Heart right ventricle (tissue), 16 donors: ENCODE measurements around the gene TTC24. TPM values are rescaled to one million over a fixed set of nuclear protein-coding genes. Genes with fewer than 3 reads are reported as not detected.

ENCODE experiments used
- ATAC-seq, 8 donors: fragments of 200-7000 bp; cut with Tn5 transposase; one replicate each; pipeline ENCODE4 v1.9.1; 2020; ENCODE audit warnings: mild to moderate bottlenecking in 8 of 8, moderate library complexity in 8 of 8, moderate number of reproducible peaks in 1 of 8
- DNase-seq, 2 donors: peaks; one replicate each; pipeline ENCODE4 v3.0.0-alpha.2; 2020
- H3K27ac ChIP-seq, 10 donors: fragments of 200-600 bp; sonication (generic) in 2 of 10; one replicate each; pipeline versions ENCODE4 v1.5.0 to v1.8.0; 2020 to 2022; ENCODE audit warnings: mild to moderate bottlenecking in 3 of 10
- H3K27me3 ChIP-seq, 7 donors: fragments of 200-600 bp; one replicate each; pipeline ENCODE4 v1.8.0; 2021 to 2022; ENCODE audit warnings: mild to moderate bottlenecking in 2 of 7
- H3K36me3 ChIP-seq, 9 donors: fragments of 200-600 bp; sonication (generic) in 1 of 9; one replicate each; pipeline versions ENCODE4 v1.5.0 to v1.8.0; 2020 to 2022; ENCODE audit warnings: mild to moderate bottlenecking in 2 of 9
- H3K4me1 ChIP-seq, 9 donors: fragments of 200-600 bp; sonication (generic) in 1 of 9; one replicate each; pipeline versions ENCODE4 v1.5.0 to v1.8.0; 2020 to 2022; ENCODE audit warnings: mild to moderate bottlenecking in 4 of 9
- H3K4me3 ChIP-seq, 10 donors: fragments of 200-600 bp; sonication (generic) in 2 of 10; one replicate each; pipeline versions ENCODE4 v1.5.0 to v1.8.0; 2020 to 2022; ENCODE audit warnings: mild to moderate bottlenecking in 7 of 10, moderate library complexity in 2 of 10
- H3K9me3 ChIP-seq, 11 donors: fragments of 200-600 bp in 10 of 11; sonication (generic) in 2 of 11; one replicate each; pipeline versions ENCODE4 v1.5.0 to v1.8.0; 2013 to 2022; ENCODE audit warnings: mild to moderate bottlenecking in 2 of 11, control low read depth in 1 of 11, moderate library complexity in 1 of 11
- CTCF ChIP-seq, 9 donors: fragments of 200-600 bp; sonication (generic) in 2 of 9; IDR thresholded peaks; one replicate each; pipeline versions ENCODE4 v1.5.0 to v1.8.0; 2021 to 2022; ENCODE audit warnings: antibody characterized with exemption in 9 of 9, mild to moderate bottlenecking in 5 of 9, moderate library complexity in 1 of 9
- WGBS, 2 donors: extraction: QIAGEN DNeasy Blood & Tissue Kit; methylation state at CpG; one replicate each; pipeline ENCODE4 v1.1.7; 2013; ENCODE audit warnings: inconsistent platforms in 1 of 2; 5-methylcytosine and 5-hydroxymethylcytosine counted together
- intact Hi-C, 10 donors: fragments of 100-400 bp; cut with DNase I; formaldehyde crosslinking; loops; one replicate each; pipeline versions ENCODE4 v1.11.1 to v1.14.2; 2022
- polyA plus RNA-seq, 2 donors: library from polyadenylated mRNA; stranded (reverse); fragments of 200-250 nt; gene quantifications; one replicate each; pipeline ENCODE4 v1.2.3, GENCODE V29; 2013
- total RNA-seq, 10 donors: library from RNA; stranded (reverse); fragmentation: NEBNext Ultra II Directional in 3 of 10; extraction: Animal tissue kit (Norgen Biotek cat#: 25700) in 3 of 10; gene quantifications; one replicate each; pipeline versions ENCODE4 v1.2.1 to v1.2.4, GENCODE V29; 2021 to 2023
- donor health status: Arrhythmogenic right ventricular cardiomyopathy.
- donor health status: ischemic (EF 13 %, LVEDD 7.1; RV severe dilation, severe dysfunction).
- donor health status: healthy with polysubstance abuse.
- donor health status: DM: no; HTN: yes; CAD: no.
- donor health status: DM: no; HTN: no; CAD: no.
- donor health status: ischemic (EF 25% LVEDD 6.9; RV normal size, moderate dysfunction).
- donor health status: ischemic (EF 25% LVEDD 5.7; RV mildly dilated, moderate dysfunction).
- donor health status: healthy.
- donor health status: DM: yes; HTN: yes; CAD: no.
- donor health status: Ischemic cardiomyopathy.
- donor health status: ischemic (EF 35%, LVEDD 5.7; RV mildly dilated, moderate dysfunction).
- donor health status: nonischemic (EF 11% LVEDD 7.7; RV severe dilation, severe dysfunction).
- donor health status: DM: yes; HTN: yes; CAD: no.
- donor health status: PGD.
- donor health status: ischemic (EF 29% LVEDD 5.4; RV normal size, mild dysfunction).
- donor health status: nonischemic (EF 23%, LVEDD 6.1; RV moderate dilation, normal function).

TTC24 gene
- total and polyA plus RNA-seq, 12 donors = 0.03 to 0.21 TPM; not detected in 10

- 2% methylated on average over 44 to 45 of the region's 45 CpGs for WGBS, 2 donors
- ATAC-seq (peak; percentile 27 to 75 (median 56)), DNase-seq (peak; percentile 43 to 73)
- TF ChIP-seq CTCF (IDR thresholded peaks at IDR 0.05) = peak; percentile 54 to 87 (median 81)
- H3K27ac ChIP-seq = peak overlapping the region in 7 of 10 donors; percentile 31 to 76 (median 64)
- H3K36me3 ChIP-seq = no peaks in the 10 kb centered on the region
- H3K4me3 ChIP-seq = peak overlapping the region; percentile 34 to 58 (median 49)
- intact Hi-C loops = loop anchor here in 7 of 10 donors (1.0 to 5.0 kb wide), 4 partner anchors 31 to 99 kb away; partner anchors contain the start of gene NES (in 2 of the 7)
- H3K27me3 ChIP-seq = peaks cover 19 to 100% (median 70%) of the 10 kb centered on the region in 7 donors
- H3K9me3 ChIP-seq = no peaks in the 10 kb centered on the region
- H3K4me1 ChIP-seq = peaks cover 10 to 34% (median 24%) of the 10 kb centered on the region in 9 donors
Observed at GRCh38 chr1:156625436-156626078, 46.0 kb downstream of the TTC24 start.

- WGBS, 2 donors = 40 to 42% methylated on average over 4 of the region's 4 CpGs
- H3K4me1 ChIP-seq = peaks cover 10 to 34% (median 24%) of the 10 kb centered on the region in 9 donors
- intact Hi-C loops = loop anchor here in 7 of 10 donors (1.0 to 5.0 kb wide), 3 partner anchors 31 to 51 kb away; partner anchors contain the start of gene NES (in 2 of the 7)
- H3K4me3 ChIP-seq = peak overlapping the region in 3 of 10 donors; percentile 55 to 58 (median 56)
- H3K36me3 ChIP-seq = no peaks in the 10 kb centered on the region
- no peak overlapping the region for H3K27ac ChIP-seq
- H3K27me3 ChIP-seq = peaks cover 19 to 100% (median 74%) of the 10 kb centered on the region in 7 donors
- no peaks in the 10 kb centered on the region for H3K9me3 ChIP-seq
- DNase-seq (no peak), ATAC-seq (no peak)
- TF ChIP-seq CTCF (IDR thresholded peaks at IDR 0.05) = no peak
Observed at GRCh38 chr1:156626079-156626438, 46.5 kb downstream of the TTC24 start.

GRCh38 chr1:156627313-156627880, 47.9 kb downstream of the TTC24 start:
- H3K4me3 ChIP-seq = no peak overlapping the region
- 80 to 81% methylated on average over 2 of the region's 2 CpGs for WGBS, 2 donors

More at GRCh38 chr1:156627313-156627880, 47.9 kb downstream of the TTC24 start:
- ATAC-seq = no peak
- Histone ChIP-seq H3K36me3 (no peaks in the 10 kb centered on the region), H3K27ac (no peak overlapping the region), H3K4me1 (peaks cover 10 to 34% (median 24%) of the 10 kb centered on the region in 9 donors), H3K27me3 (peaks cover 19 to 100% (median 85%) of the 10 kb centered on the region in 7 donors), H3K9me3 (no peaks in the 10 kb centered on the region)
- intact Hi-C loops = loop anchor here in 7 of 10 donors (1.0 to 5.0 kb wide), 4 partner anchors 29 to 50 kb away; partner anchors contain the start of gene NES (in 3 of the 7)
- DNase-seq = peak in 1 of 2 donors; percentile 22
- TF ChIP-seq CTCF (IDR thresholded peaks at IDR 0.05) = peak; percentile 39 to 74 (median 64)
